Measurements from ENCODE around the gene DDHD1. TPM values are rescaled to one million over a fixed set of nuclear protein-coding genes. Genes with fewer than 3 reads are reported as not detected.
"Not testable (repeated sequence)": the region's sequence is repeated elsewhere in the genome, so short reads cannot be mapped to it uniquely, and the experiment has no call there.

Gene DDHD1
- total RNA-seq, 1 donor from 2014 or later: 3.3 TPM

GRCh38 chr14:53109105-53110041 lies 43.8 kb downstream of the DDHD1 start:
- no peak for DNase-seq (ENCODE audit: low spot score)
- peak; percentile 27 for ATAC-seq

- no peak for DNase-seq (ENCODE audit: low spot score)
- no peak for ATAC-seq
These were observed 44.6 kb downstream of the DDHD1 start for GRCh38 chr14:53108292-53109104.

GRCh38 chr14:53106768-53107167 lies 46.4 kb downstream of the DDHD1 start:
- DNase-seq (ENCODE audit: low spot score): no peak
- no peak for ATAC-seq

GRCh38 chr14:53103636-53104340 lies 49.3 kb downstream of the DDHD1 start:
- ATAC-seq: no peak
- DNase-seq (ENCODE audit: low spot score): no peak

- ATAC-seq (peak; percentile 31), DNase-seq (ENCODE audit: low spot score) (no peak)
These were observed 59.9 kb downstream of the DDHD1 start for GRCh38 chr14:53093206-53093605.

GRCh38 chr14:53090853-53091252 lies 62.3 kb downstream of the DDHD1 start:
- ATAC-seq: no peak

GRCh38 chr14:53084954-53085353 lies 68.2 kb downstream of the DDHD1 start:
- ATAC-seq; DNase-seq (ENCODE audit: low spot score): not testable (repeated sequence)

More at GRCh38 chr14:53090853-53091252, 62.3 kb downstream of the DDHD1 start:
- no peak for DNase-seq (ENCODE audit: low spot score)

GRCh38 chr14:53064475-53064874 lies 88.6 kb downstream of the DDHD1 start:
- no peak for DNase-seq (ENCODE audit: low spot score)

GRCh38 chr14:53062856-53063255 lies 90.3 kb downstream of the DDHD1 start:
- DNase-seq (ENCODE audit: low spot score) (no peak), ATAC-seq (no peak)

More at GRCh38 chr14:53064475-53064874, 88.6 kb downstream of the DDHD1 start:
- ATAC-seq: no peak

- ATAC-seq: no peak
These were observed 93.1 kb downstream of the DDHD1 start for GRCh38 chr14:53060046-53060445.

GRCh38 chr14:53055003-53055402 lies 98.1 kb downstream of the DDHD1 start:
- peak; percentile 96 for ATAC-seq
- DNase-seq (ENCODE audit: low spot score): no peak

More at GRCh38 chr14:53060046-53060445, 93.1 kb downstream of the DDHD1 start:
- DNase-seq (ENCODE audit: low spot score): no peak

- ATAC-seq: no peak
- no peak for DNase-seq (ENCODE audit: low spot score)
These were observed 98.7 kb downstream of the DDHD1 start for GRCh38 chr14:53054457-53054856.

- no peak for ATAC-seq
- DNase-seq (ENCODE audit: low spot score): no peak
These were observed 104.5 kb downstream of the DDHD1 start for GRCh38 chr14:53048631-53049030.

GRCh38 chr14:53047307-53048069 lies 105.6 kb downstream of the DDHD1 start:
- no peak for ATAC-seq
- DNase-seq (ENCODE audit: low spot score): no peak

- ATAC-seq (no peak), DNase-seq (ENCODE audit: low spot score) (no peak)
These were observed 108.6 kb downstream of the DDHD1 start for GRCh38 chr14:53044486-53044885.

GRCh38 chr14:53043027-53043581 lies 110.0 kb downstream of the DDHD1 start:
- peak; percentile 57 for DNase-seq (ENCODE audit: low spot score)
- peak; percentile 69 for ATAC-seq

- peak; percentile 60 for DNase-seq (ENCODE audit: low spot score)
- peak; percentile 94 for ATAC-seq
These were observed 110.6 kb downstream of the DDHD1 start for GRCh38 chr14:53042480-53042879.

- ATAC-seq: no peak
- DNase-seq (ENCODE audit: low spot score): no peak
These were observed 112.1 kb downstream of the DDHD1 start for GRCh38 chr14:53041067-53041466.

- ATAC-seq: no peak
These were observed 114.5 kb downstream of the DDHD1 start for GRCh38 chr14:53038629-53039028.

GRCh38 chr14:53037016-53037415 lies 116.1 kb downstream of the DDHD1 start:
- ATAC-seq (no peak), DNase-seq (ENCODE audit: low spot score) (no peak)

More at GRCh38 chr14:53038629-53039028, 114.5 kb downstream of the DDHD1 start:
- DNase-seq (ENCODE audit: low spot score): no peak
